HUDEP-2 (cell line): Measurements from ENCODE around the gene TMBIM4.
"Not testable (repeated sequence)": the region's sequence is repeated elsewhere in the genome, so short reads cannot be mapped to it uniquely, and the experiment has no call there.

ENCODE experiments used
- DNase-seq, 76 experiments: peaks; one replicate each; lab custom pipeline; 2025; ENCODE audit not compliant: unreplicated experiment in 76 of 76; lab: John Stamatoyannopoulos, UW

TMBIM4 gene

GRCh38 chr12:66187036-66187435 lies 17.2 kb upstream of the TMBIM4 start:
- no peak for DNase-seq

GRCh38 chr12:66184822-66185221 lies 15.0 kb upstream of the TMBIM4 start:
- DNase-seq = not testable (repeated sequence)

GRCh38 chr12:66182956-66183355 lies 13.2 kb upstream of the TMBIM4 start:
- no peak for DNase-seq

GRCh38 chr12:66176105-66176900 lies 6.5 kb upstream of the TMBIM4 start:
- DNase-seq = no peak

GRCh38 chr12:66174391-66175325 lies 4.9 kb upstream of the TMBIM4 start:
- not testable (repeated sequence) for DNase-seq

- no peak for DNase-seq
Measured at GRCh38 chr12:66170606-66171005, 810 bp upstream of the TMBIM4 start.

- no peak for DNase-seq
Measured at GRCh38 chr12:66168410-66168809, 1.4 kb downstream of the TMBIM4 start.

GRCh38 chr12:66166561-66166960 lies 3.2 kb downstream of the TMBIM4 start:
- no peak for DNase-seq

GRCh38 chr12:66165141-66165540 lies 4.7 kb downstream of the TMBIM4 start:
- no peak for DNase-seq

- DNase-seq = peak in 2 of 76 experiments; percentile 10 to 21
Measured at GRCh38 chr12:66164349-66164821, 5.4 kb downstream of the TMBIM4 start.

GRCh38 chr12:66163289-66163688 lies 6.5 kb downstream of the TMBIM4 start:
- DNase-seq = no peak

- DNase-seq = no peak
Measured at GRCh38 chr12:66162701-66163100, 7.1 kb downstream of the TMBIM4 start.

GRCh38 chr12:66160704-66161103 lies 9.1 kb downstream of the TMBIM4 start:
- no peak for DNase-seq

- DNase-seq = no peak
Measured at GRCh38 chr12:66159123-66159522, 10.7 kb downstream of the TMBIM4 start.

- DNase-seq = peak in 1 of 76 experiments; percentile 14
Measured at GRCh38 chr12:66156654-66157053, 13.1 kb downstream of the TMBIM4 start.

- no peak for DNase-seq
Measured at GRCh38 chr12:66154776-66155175, 15.0 kb downstream of the TMBIM4 start.

GRCh38 chr12:66152732-66153131 lies 17.1 kb downstream of the TMBIM4 start:
- no peak for DNase-seq

GRCh38 chr12:66149702-66150398 lies 19.9 kb downstream of the TMBIM4 start:
- DNase-seq = peak in 70 of 76 experiments; percentile 10 to 88 (median 66)

- peak in 18 of 76 experiments; percentile 2 to 38 (median 22) for DNase-seq
Measured at GRCh38 chr12:66144791-66145754, 24.7 kb downstream of the TMBIM4 start.

- DNase-seq = no peak
Measured at GRCh38 chr12:66143868-66144267, 25.9 kb downstream of the TMBIM4 start.
